BJ (cell line): ENCODE data around the gene CASR. TPM values are rescaled to one million over a fixed set of nuclear protein-coding genes. Genes with fewer than 3 reads are reported as not detected.

ENCODE experiments used
- CTCF ChIA-PET: fragments of 350-600 bp; formaldehyde crosslinking; extraction: SDS; loops from one replicate; lab custom pipeline; 2021; ENCODE audit warnings: antibody characterized with exemption, inconsistent platforms; lab: Yijun Ruan, JAX
- POLR2A ChIA-PET: fragments of 300-600 bp; sonication (Branson Sonifier 250); formaldehyde crosslinking; extraction: SDS; loops from one replicate; lab custom pipeline; 2021; ENCODE audit warnings: antibody characterized with exemption; lab: Charles Lee
- DNase-seq: peaks from one replicate; pipeline ENCODE4 v3.0.0-alpha.2; 2011; ENCODE audit warnings: low read depth
- H3K27me3 ChIP-seq: 2 replicates; pipeline ENCODE4 v1.6.0; 2011; ENCODE audit warnings: low read length; ENCODE audit not compliant: control insufficient read depth, insufficient read depth
- H3K36me3 ChIP-seq: 2 replicates; pipeline ENCODE4 v1.5.1; 2011; ENCODE audit warnings: low read length; ENCODE audit not compliant: control insufficient read depth, insufficient read depth
- H3K4me3 ChIP-seq: 2 replicates; pipeline ENCODE4 v1.5.1; 2011; ENCODE audit warnings: low read depth, mild to moderate bottlenecking, control low read depth, low read length
- polyA plus RNA-seq: library from polyadenylated mRNA; depleted of rRNA; stranded (reverse); fragments of >200 nt; gene quantifications from 2 replicates; pipeline ENCODE4 v1.2.3, GENCODE V29; 2011
- TF ChIP-seq, protein P1 (sequence below): IDR thresholded peaks from 2 replicates; pipeline ENCODE4 v1.5.1; 2011; ENCODE audit warnings: low read depth, mild to moderate bottlenecking, control low read depth, inconsistent platforms, low read length, moderate library complexity; ENCODE audit not compliant: insufficient read depth

The CASR gene
- polyA plus RNA-seq, 1 experiment = not detected

DNA sequence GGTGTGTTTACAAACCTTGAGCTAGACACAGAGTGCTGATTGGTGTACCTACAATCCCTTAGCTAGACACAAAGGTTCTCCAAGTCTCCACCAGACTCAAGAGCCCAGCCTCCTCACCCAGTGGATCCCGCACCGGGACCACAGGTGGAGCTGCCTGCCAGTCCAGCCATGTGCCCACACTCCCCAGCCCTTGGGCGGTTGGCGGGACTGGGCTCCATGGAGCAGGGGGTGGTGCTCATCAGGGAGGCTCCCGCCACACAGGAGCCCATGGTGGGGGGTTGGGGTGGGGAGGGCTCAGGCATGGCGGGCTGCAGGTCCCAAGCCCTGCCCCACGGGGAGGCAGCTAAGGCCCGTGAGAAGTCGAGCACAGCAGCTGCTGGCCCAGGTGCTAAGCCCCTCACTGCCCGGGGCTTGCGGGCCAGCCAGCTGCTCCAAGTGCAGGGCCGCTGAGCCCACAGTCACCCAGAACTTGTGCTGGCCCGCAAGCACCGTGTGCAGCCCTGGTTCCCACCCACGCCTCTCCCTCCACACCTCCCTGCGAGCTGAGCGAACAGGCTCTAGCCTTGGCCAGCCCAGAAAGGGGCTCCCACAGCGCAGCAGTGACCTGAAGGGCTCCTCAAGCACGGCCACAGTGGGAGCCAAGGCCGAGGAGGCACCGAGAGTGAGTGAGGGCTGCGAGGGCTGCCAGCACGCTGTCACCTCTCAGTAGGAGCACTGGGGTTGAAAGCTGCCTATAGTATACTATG lies 43.7 kb downstream of the CASR start:
- DNase-seq = no peak
- H3K36me3 ChIP-seq = no peaks in the 10 kb centered on the region
- H3K27me3 ChIP-seq = peaks cover 1% of the 10 kb centered on the region; the same call in 1 of the 2 replicates
- H3K4me3 ChIP-seq = no peak overlapping the region
- TF ChIP-seq, protein P1, sequence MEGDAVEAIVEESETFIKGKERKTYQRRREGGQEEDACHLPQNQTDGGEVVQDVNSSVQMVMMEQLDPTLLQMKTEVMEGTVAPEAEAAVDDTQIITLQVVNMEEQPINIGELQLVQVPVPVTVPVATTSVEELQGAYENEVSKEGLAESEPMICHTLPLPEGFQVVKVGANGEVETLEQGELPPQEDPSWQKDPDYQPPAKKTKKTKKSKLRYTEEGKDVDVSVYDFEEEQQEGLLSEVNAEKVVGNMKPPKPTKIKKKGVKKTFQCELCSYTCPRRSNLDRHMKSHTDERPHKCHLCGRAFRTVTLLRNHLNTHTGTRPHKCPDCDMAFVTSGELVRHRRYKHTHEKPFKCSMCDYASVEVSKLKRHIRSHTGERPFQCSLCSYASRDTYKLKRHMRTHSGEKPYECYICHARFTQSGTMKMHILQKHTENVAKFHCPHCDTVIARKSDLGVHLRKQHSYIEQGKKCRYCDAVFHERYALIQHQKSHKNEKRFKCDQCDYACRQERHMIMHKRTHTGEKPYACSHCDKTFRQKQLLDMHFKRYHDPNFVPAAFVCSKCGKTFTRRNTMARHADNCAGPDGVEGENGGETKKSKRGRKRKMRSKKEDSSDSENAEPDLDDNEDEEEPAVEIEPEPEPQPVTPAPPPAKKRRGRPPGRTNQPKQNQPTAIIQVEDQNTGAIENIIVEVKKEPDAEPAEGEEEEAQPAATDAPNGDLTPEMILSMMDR = no peak
- CTCF ChIA-PET = no interaction called here
- POLR2A ChIA-PET = no interaction called here

DNA sequence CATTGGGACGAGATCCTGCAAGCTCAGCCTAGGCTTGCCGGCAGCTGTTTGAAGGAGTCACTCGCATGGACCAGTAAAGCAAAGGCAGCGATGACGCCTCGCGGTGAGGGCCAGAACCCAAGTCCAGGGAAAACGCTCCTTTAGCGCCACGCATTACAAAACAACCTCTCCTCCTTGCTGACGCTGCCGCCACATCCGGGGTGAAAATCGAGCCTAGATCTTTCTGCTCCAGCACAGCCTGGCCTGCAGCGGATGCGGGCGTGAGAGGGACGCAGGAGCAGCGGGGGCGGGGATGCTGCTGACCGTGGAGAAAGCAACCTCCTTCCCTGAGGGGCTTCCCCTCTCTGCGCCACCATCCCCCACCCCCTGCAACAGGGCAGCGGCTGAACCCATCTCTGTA lies 46.7 kb downstream of the CASR start:
- CTCF ChIA-PET = no interaction called here
- POLR2A ChIA-PET = no interaction called here
- H3K27me3 ChIP-seq = peaks cover 1% of the 10 kb centered on the region
- TF ChIP-seq, protein P1 = no peak
- H3K36me3 ChIP-seq = no peaks in the 10 kb centered on the region
- H3K4me3 ChIP-seq = no peak overlapping the region
- DNase-seq = no peak

DNA sequence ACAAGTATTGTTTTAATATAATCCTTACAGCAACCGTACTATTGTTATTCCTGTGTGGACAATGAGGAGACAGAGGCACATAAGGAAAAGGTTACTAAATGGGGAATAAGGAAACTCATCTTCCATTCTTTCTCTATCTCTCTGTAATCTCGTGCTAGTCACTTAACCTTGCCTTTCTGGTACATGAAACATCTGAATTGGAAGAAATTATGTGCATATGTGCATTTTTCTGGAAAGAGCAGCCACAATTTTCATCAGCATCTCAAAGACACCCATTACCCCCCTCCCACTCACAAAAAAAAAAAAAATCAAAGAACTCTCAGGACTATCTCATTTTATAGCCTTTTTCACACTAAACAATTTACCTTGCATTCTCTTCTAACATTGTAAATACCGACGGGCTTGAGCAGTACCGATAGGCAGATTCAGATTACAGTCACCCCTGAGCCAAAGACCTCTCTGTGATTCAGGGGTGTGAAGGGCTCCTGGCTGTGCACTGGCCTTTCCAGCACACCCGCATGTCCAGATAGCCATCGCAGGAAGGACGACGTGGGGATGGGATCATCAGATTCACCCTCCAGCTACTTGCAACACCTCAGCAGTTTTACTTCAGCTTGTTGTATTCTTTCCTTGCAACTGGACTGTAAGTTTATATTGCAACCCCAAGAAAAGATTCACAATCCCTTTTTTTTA lies 48.1 kb downstream of the CASR start:
- no peaks in the 10 kb centered on the region for H3K36me3 ChIP-seq
- CTCF ChIA-PET = interaction anchor here (1.0 kb wide), 1 partner anchor 47 kb away, joined by 3 read pairs; no protein-coding TSS in a partner anchor
- TF ChIP-seq, protein P1 = no peak
- no peak overlapping the region for H3K4me3 ChIP-seq
- DNase-seq = no peak
- POLR2A ChIA-PET = no interaction called here
- peaks cover 1% of the 10 kb centered on the region for H3K27me3 ChIP-seq

DNA sequence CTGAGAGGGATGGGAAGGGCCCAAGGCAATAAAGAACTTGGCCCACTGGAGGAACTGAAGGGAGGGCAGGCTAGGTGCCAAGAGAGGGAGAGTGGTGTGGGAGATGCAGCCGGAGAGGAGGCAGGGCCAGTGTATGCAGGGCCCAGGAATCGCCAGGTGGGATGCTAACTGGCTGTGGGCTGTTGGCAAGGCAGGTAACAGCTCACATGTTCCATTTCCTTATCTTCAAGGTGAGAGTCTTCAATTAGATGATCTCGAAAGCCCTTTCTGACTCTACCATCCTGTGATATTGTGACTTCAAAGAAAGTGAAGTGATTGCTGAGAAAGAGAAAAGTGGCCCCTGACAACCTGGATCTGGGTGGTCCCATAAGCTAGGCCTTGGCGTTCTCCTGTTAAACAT lies 49.0 kb downstream of the CASR start:
- ChIA-PET POLR2A (no interaction called here), CTCF (interaction anchor here (1.0 kb wide), 1 partner anchor 48 kb away, joined by 3 read pairs; no protein-coding TSS in a partner anchor)

More for the DNA sequence above, 49.0 kb downstream of the CASR start:
- DNase-seq = no peak
- H3K27me3 ChIP-seq = peaks cover 1% of the 10 kb centered on the region
- TF ChIP-seq, protein P1 = no peak
- no peaks in the 10 kb centered on the region for H3K36me3 ChIP-seq
- H3K4me3 ChIP-seq = no peak overlapping the region
